ENCODE measurements around the gene RFTN2.

DNA sequence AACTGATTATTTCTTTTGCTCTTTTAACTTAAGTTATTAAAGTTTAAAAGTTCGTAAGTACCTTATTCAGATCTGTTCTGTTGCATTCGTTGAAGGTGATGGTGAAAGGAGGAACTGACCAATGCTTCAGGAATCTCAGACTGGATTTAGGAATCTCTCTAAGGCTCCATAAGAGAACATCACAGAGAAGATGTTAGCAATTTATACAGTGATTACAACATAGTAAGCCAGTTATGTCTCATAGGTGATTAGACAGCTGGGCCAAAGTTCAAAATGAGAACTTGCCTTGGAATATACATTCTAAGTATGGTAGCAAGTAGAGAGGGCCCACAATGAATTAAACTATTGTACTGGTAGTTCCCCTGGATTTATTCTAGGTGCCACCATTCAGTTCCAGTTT, 32.9 kb upstream of the RFTN2 start:
- TF ChIP-seq SIN3A (IDR thresholded peaks at IDR 0.05; ENCODE audit: borderline replicate concordance, insufficient read depth, low read depth, low read length): no peak
- TF ChIP-seq, protein P1, sequence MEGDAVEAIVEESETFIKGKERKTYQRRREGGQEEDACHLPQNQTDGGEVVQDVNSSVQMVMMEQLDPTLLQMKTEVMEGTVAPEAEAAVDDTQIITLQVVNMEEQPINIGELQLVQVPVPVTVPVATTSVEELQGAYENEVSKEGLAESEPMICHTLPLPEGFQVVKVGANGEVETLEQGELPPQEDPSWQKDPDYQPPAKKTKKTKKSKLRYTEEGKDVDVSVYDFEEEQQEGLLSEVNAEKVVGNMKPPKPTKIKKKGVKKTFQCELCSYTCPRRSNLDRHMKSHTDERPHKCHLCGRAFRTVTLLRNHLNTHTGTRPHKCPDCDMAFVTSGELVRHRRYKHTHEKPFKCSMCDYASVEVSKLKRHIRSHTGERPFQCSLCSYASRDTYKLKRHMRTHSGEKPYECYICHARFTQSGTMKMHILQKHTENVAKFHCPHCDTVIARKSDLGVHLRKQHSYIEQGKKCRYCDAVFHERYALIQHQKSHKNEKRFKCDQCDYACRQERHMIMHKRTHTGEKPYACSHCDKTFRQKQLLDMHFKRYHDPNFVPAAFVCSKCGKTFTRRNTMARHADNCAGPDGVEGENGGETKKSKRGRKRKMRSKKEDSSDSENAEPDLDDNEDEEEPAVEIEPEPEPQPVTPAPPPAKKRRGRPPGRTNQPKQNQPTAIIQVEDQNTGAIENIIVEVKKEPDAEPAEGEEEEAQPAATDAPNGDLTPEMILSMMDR (IDR thresholded peaks at IDR 0.05): no peak
- TF ChIP-seq, protein P2, sequence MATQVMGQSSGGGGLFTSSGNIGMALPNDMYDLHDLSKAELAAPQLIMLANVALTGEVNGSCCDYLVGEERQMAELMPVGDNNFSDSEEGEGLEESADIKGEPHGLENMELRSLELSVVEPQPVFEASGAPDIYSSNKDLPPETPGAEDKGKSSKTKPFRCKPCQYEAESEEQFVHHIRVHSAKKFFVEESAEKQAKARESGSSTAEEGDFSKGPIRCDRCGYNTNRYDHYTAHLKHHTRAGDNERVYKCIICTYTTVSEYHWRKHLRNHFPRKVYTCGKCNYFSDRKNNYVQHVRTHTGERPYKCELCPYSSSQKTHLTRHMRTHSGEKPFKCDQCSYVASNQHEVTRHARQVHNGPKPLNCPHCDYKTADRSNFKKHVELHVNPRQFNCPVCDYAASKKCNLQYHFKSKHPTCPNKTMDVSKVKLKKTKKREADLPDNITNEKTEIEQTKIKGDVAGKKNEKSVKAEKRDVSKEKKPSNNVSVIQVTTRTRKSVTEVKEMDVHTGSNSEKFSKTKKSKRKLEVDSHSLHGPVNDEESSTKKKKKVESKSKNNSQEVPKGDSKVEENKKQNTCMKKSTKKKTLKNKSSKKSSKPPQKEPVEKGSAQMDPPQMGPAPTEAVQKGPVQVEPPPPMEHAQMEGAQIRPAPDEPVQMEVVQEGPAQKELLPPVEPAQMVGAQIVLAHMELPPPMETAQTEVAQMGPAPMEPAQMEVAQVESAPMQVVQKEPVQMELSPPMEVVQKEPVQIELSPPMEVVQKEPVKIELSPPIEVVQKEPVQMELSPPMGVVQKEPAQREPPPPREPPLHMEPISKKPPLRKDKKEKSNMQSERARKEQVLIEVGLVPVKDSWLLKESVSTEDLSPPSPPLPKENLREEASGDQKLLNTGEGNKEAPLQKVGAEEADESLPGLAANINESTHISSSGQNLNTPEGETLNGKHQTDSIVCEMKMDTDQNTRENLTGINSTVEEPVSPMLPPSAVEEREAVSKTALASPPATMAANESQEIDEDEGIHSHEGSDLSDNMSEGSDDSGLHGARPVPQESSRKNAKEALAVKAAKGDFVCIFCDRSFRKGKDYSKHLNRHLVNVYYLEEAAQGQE (IDR thresholded peaks at IDR 0.05; ENCODE audit: insufficient read depth in 1 of 2, low read depth in 2 of 2, low read length in 1 of 2): no peak
